Thoracic aorta (tissue), 2 donors: Measurements from ENCODE around the gene GLP2R. TPM values are rescaled to one million over a fixed set of nuclear protein-coding genes. Genes with fewer than 3 reads are reported as not detected.

Experiments used
- ATAC-seq: fragments of 150-250 bp; one replicate; pipeline ENCODE4 v1.8.0; 2017; ENCODE audit warnings: low read depth; ENCODE audit not compliant: insufficient number of reproducible peaks, low FRiP score
- DNase-seq: peaks from one replicate; pipeline ENCODE4 v3.0.0-alpha.2; 2020; ENCODE audit warnings: low spot score
- H3K27ac ChIP-seq, 2 donors: fragments of 200-600 bp; sonication (generic); 1 replicate in 1 of 2; 2 replicates in 1 of 2; pipeline ENCODE4 v1.5.1; 2016; ENCODE audit warnings: mild to moderate bottlenecking in 2 of 2, moderate library complexity in 2 of 2
- H3K27me3 ChIP-seq: fragments of 200-600 bp; sonication (generic); replicated peaks from 2 replicates; pipeline ENCODE4 v1.6.0; 2016; ENCODE audit warnings: mild to moderate bottlenecking; ENCODE audit not compliant: insufficient read depth
- H3K36me3 ChIP-seq: fragments of 200-600 bp; sonication (generic); one replicate; pipeline ENCODE4 v1.5.1; 2016
- H3K4me1 ChIP-seq, 2 donors: fragments of 200-600 bp; sonication (generic); 1 replicate in 1 of 2; 2 replicates in 1 of 2; pipeline versions ENCODE4 v1.5.1 to v1.6.0; 2016; ENCODE audit warnings: low read depth in 2 of 2, mild to moderate bottlenecking in 1 of 2; ENCODE audit not compliant: control insufficient read depth in 1 of 2
- H3K4me3 ChIP-seq: fragments of 200-600 bp; sonication (generic); 2 replicates; pipeline ENCODE4 v1.5.1; 2016; ENCODE audit warnings: mild to moderate bottlenecking
- H3K9me3 ChIP-seq: fragments of 200-600 bp; sonication (generic); 2 replicates; pipeline ENCODE4 v1.5.1; 2016
- CTCF ChIP-seq: fragments of 200-600 bp; sonication (generic); IDR thresholded peaks from one replicate; pipeline ENCODE4 v1.5.1; 2019; ENCODE audit warnings: antibody characterized with exemption
- total RNA-seq, 2 donors: library from RNA; depleted of rRNA; stranded (reverse); fragments of >200 nt; gene quantifications; one replicate each; pipeline versions ENCODE4 v1.1.0 to v1.2.3, GENCODE V29; 2016

Gene GLP2R
- total RNA-seq, 2 donors from 2014 or later, result 2.3 TPM; not detected in 1

GRCh38 chr17:9932491-9932890 lies 106.8 kb downstream of the GLP2R start:
- Histone ChIP-seq H3K27ac (no peak overlapping the region), H3K36me3 (no peaks in the 10 kb centered on the region)
- no peak for ATAC-seq

GRCh38 chr17:9934331-9934730 lies 108.6 kb downstream of the GLP2R start:
- Histone ChIP-seq H3K27ac (no peak overlapping the region), H3K4me3 (no peak overlapping the region), H3K4me1 (peaks cover 0 to 12% of the 10 kb centered on the region in 2 donors), H3K9me3 (no peaks in the 10 kb centered on the region), H3K36me3 (no peaks in the 10 kb centered on the region), H3K27me3 (no peaks in the 10 kb centered on the region)
- no peak for DNase-seq
- no peak for ATAC-seq
- TF ChIP-seq CTCF, result no peak

More at GRCh38 chr17:9932491-9932890, 106.8 kb downstream of the GLP2R start:
- Histone ChIP-seq H3K4me1 (peaks cover 0 to 9% of the 10 kb centered on the region in 2 donors), H3K4me3 (no peak overlapping the region), H3K27me3 (no peaks in the 10 kb centered on the region), H3K9me3 (no peaks in the 10 kb centered on the region)
- no peak for TF ChIP-seq CTCF
- no peak for DNase-seq

- TF ChIP-seq CTCF, result no peak
- Histone ChIP-seq H3K36me3 (no peaks in the 10 kb centered on the region), H3K4me3 (no peak overlapping the region), H3K27me3 (no peaks in the 10 kb centered on the region), H3K9me3 (no peaks in the 10 kb centered on the region), H3K27ac (no peak overlapping the region), H3K4me1 (peaks cover 0 to 12% of the 10 kb centered on the region in 2 donors)
- no peak for ATAC-seq
- no peak for DNase-seq
Measured at GRCh38 chr17:9935408-9935807, 109.7 kb downstream of the GLP2R start.

- no peak for DNase-seq
- H3K27ac ChIP-seq, result no peak overlapping the region
- H3K27me3 ChIP-seq, result no peaks in the 10 kb centered on the region
- H3K9me3 ChIP-seq, result no peaks in the 10 kb centered on the region
- no peak overlapping the region for H3K4me3 ChIP-seq
- H3K4me1 ChIP-seq, result peaks cover 0 to 12% of the 10 kb centered on the region in 2 donors
- no peaks in the 10 kb centered on the region for H3K36me3 ChIP-seq
- no peak for TF ChIP-seq CTCF
- no peak for ATAC-seq
Measured at GRCh38 chr17:9936095-9936494, 110.4 kb downstream of the GLP2R start.

GRCh38 chr17:9937241-9937761 lies 111.6 kb downstream of the GLP2R start:
- Histone ChIP-seq H3K9me3 (no peaks in the 10 kb centered on the region), H3K36me3 (no peaks in the 10 kb centered on the region), H3K27me3 (no peaks in the 10 kb centered on the region), H3K27ac (peak overlapping the region in 1 of 2 donors; percentile 15), H3K4me1 (peaks cover 0 to 12% of the 10 kb centered on the region in 2 donors), H3K4me3 (no peak overlapping the region)
- ATAC-seq, result no peak
- no peak for TF ChIP-seq CTCF
- no peak for DNase-seq
